Heart left ventricle (tissue), 16 donors: ENCODE measurements around the gene NSMF. TPM values are rescaled to one million over a fixed set of nuclear protein-coding genes. Genes with fewer than 3 reads are reported as not detected.
A peak's percentile ranks its signal among the peaks of the same experiment; 100 is the strongest.

Source experiments
- ATAC-seq, 4 donors: fragments of 200-7000 bp; cut with Tn5 transposase; one replicate each; pipeline ENCODE4 v1.9.1; 2020 to 2022; ENCODE audit warnings: moderate library complexity in 4 of 4, mild to moderate bottlenecking in 3 of 4, moderate number of reproducible peaks in 1 of 4
- DNase-seq, 5 donors: peaks; one replicate each; pipeline ENCODE4 v3.0.0-alpha.2; 2020
- H3K27ac ChIP-seq, 12 donors: fragments of 200-600 bp; sonication (generic) in 4 of 12; one replicate each; pipeline versions ENCODE4 v1.5.0 to v1.8.0; 2016 to 2022; ENCODE audit warnings: mild to moderate bottlenecking in 2 of 12
- H3K27me3 ChIP-seq, 9 donors: fragments of 200-600 bp; sonication (generic) in 2 of 9; one replicate each; pipeline versions ENCODE4 v1.5.1 to v1.8.0; 2016 to 2022; ENCODE audit warnings: mild to moderate bottlenecking in 3 of 9
- H3K36me3 ChIP-seq, 9 donors: fragments of 200-600 bp; sonication (generic) in 2 of 9; one replicate each; pipeline versions ENCODE4 v1.5.0 to v1.8.0; 2018 to 2022; ENCODE audit warnings: mild to moderate bottlenecking in 2 of 9
- H3K4me1 ChIP-seq, 12 donors: fragments of 200-600 bp; sonication (generic) in 4 of 12; one replicate each; pipeline versions ENCODE4 v1.5.0 to v1.8.0; 2016 to 2022; ENCODE audit warnings: mild to moderate bottlenecking in 3 of 12
- H3K4me3 ChIP-seq, 12 donors: fragments of 200-600 bp; sonication (generic) in 4 of 12; one replicate each; pipeline versions ENCODE4 v1.5.0 to v1.8.0; 2017 to 2022; ENCODE audit warnings: mild to moderate bottlenecking in 9 of 12, moderate library complexity in 4 of 12
- H3K9me3 ChIP-seq, 12 donors: fragments of 200-600 bp; sonication (generic) in 4 of 12; one replicate each; pipeline versions ENCODE4 v1.5.0 to v1.8.0; 2016 to 2022; ENCODE audit warnings: mild to moderate bottlenecking in 1 of 12
- POLR2A ChIP-seq, 2 donors: fragments of 450-650 bp; IDR thresholded peaks; one replicate each; pipeline ENCODE4 v1.6.1; 2017; ENCODE audit warnings: antibody characterized with exemption in 2 of 2, mild to moderate bottlenecking in 2 of 2, moderate library complexity in 2 of 2
- WGBS, 4 donors: extraction: QIAGEN DNeasy Blood & Tissue Kit in 2 of 4; methylation state at CpG; one replicate each; pipeline versions ENCODE4 v1.1.5 to v1.1.7; 2013 to 2018; 5-methylcytosine and 5-hydroxymethylcytosine counted together
- intact Hi-C, 10 donors: fragments of 100-400 bp; cut with DNase I; formaldehyde crosslinking; loops; one replicate each; pipeline versions ENCODE4 v1.11.1 to v1.14.2; 2022
- polyA plus RNA-seq, 2 donors: library from polyadenylated mRNA; stranded (reverse); fragments of 200-250 nt; gene quantifications; one replicate each; pipeline ENCODE4 v1.2.3, GENCODE V29; 2013
- total RNA-seq, 9 donors: library from RNA; depleted of rRNA in 2 of 9; stranded (reverse); fragments of >200 nt in 2 of 9; fragmentation: NEBNext Ultra II Directional in 3 of 9; extraction: Animal tissue kit (Norgen Biotek cat#: 25700) in 3 of 9; gene quantifications; one replicate each; pipeline versions ENCODE4 v1.1.0 to v1.2.4, GENCODE V29; 2016 to 2023
- TF ChIP-seq, protein P1 (sequence below), 12 donors: fragments of 200-600 bp; sonication (generic) in 4 of 12; IDR thresholded peaks; one replicate each; pipeline versions ENCODE4 v1.5.0 to v1.8.0; 2018 to 2022; ENCODE audit warnings: antibody characterized with exemption in 12 of 12, mild to moderate bottlenecking in 5 of 12
- donor health status: ischemic (EF 13 %, LVEDD 7.1; RV severe dilation, severe dysfunction).
- donor health status: healthy with polysubstance abuse.
- donor health status: DM: no; HTN: yes; CAD: no.
- donor health status: DM: no; HTN: no; CAD: no.
- donor health status: ischemic (EF 25% LVEDD 6.9; RV normal size, moderate dysfunction).
- donor health status: ischemic (EF 25% LVEDD 5.7; RV mildly dilated, moderate dysfunction).
- donor health status: healthy.
- donor health status: DM: yes; HTN: yes; CAD: no.
- donor health status: ischemic (EF 35%, LVEDD 5.7; RV mildly dilated, moderate dysfunction).
- donor health status: nonischemic (EF 11% LVEDD 7.7; RV severe dilation, severe dysfunction).
- donor health status: DM: yes; HTN: yes; CAD: no.
- donor health status: PGD.
- donor health status: ischemic (EF 29% LVEDD 5.4; RV normal size, mild dysfunction).
- donor health status: nonischemic (EF 23%, LVEDD 6.1; RV moderate dilation, normal function).

NSMF gene
- total and polyA plus RNA-seq, 11 donors: 7.5 to 22.1 (median 13.4) TPM

DNA sequence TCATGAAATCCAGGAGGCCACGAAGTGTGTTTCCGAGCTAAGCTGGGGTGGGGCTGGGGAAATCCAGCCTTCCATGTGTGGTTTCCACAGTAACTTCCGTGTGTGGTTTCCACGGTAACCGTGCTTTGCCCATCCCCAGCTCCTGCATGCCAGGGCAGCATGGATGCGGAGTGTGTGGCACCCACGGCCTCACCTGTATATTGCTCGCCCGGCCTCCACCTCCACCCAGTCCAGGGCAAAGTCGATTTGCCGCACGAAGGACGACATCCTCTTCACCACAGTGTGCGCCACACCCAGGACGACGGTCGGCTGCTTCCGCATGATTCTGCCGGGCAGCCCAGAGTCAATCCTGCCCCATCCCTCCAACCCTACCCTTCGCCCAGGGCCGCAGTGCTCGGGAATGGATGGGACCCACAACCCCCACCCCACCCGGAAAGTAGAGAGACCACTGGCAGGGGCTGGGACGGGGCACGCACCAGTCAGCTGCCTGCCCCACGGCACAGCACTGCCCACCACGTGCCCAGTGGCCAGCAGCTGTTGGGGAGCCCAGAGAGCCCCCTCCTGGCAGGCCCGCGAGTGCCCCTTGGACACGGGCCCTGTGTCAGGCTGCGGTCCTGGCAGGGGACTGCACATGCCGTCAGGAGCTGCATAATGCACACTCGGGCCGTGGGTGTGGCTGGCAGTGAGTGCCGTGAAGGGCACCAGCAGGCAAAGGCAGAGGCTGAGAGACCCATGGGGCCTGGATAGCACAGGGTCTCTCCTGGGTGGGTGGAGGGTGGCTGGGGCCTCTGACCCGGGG is 39.0 kb upstream of the NSMF start:
- DNase-seq: peak in 1 of 5 donors; percentile 46
- Histone ChIP-seq H3K27me3 (no peaks in the 10 kb centered on the region), H3K4me1 (peaks cover 0 to 10% (median 0%) of the 10 kb centered on the region in 12 donors), H3K9me3 (no peaks in the 10 kb centered on the region), H3K36me3 (peaks cover 0 to 27% (median 0%) of the 10 kb centered on the region in 9 donors), H3K4me3 (no peak overlapping the region), H3K27ac (no peak overlapping the region)
- ATAC-seq: no peak
- TF ChIP-seq POLR2A (IDR thresholded peaks at IDR 0.05): no peak
- TF ChIP-seq, protein P1, sequence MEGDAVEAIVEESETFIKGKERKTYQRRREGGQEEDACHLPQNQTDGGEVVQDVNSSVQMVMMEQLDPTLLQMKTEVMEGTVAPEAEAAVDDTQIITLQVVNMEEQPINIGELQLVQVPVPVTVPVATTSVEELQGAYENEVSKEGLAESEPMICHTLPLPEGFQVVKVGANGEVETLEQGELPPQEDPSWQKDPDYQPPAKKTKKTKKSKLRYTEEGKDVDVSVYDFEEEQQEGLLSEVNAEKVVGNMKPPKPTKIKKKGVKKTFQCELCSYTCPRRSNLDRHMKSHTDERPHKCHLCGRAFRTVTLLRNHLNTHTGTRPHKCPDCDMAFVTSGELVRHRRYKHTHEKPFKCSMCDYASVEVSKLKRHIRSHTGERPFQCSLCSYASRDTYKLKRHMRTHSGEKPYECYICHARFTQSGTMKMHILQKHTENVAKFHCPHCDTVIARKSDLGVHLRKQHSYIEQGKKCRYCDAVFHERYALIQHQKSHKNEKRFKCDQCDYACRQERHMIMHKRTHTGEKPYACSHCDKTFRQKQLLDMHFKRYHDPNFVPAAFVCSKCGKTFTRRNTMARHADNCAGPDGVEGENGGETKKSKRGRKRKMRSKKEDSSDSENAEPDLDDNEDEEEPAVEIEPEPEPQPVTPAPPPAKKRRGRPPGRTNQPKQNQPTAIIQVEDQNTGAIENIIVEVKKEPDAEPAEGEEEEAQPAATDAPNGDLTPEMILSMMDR (IDR thresholded peaks at IDR 0.05): no peak
- WGBS, 4 donors: 85 to 96% (median 88%) methylated on average over 29 to 36 of the region's 36 CpGs
- intact Hi-C loops: no loop called here

DNA sequence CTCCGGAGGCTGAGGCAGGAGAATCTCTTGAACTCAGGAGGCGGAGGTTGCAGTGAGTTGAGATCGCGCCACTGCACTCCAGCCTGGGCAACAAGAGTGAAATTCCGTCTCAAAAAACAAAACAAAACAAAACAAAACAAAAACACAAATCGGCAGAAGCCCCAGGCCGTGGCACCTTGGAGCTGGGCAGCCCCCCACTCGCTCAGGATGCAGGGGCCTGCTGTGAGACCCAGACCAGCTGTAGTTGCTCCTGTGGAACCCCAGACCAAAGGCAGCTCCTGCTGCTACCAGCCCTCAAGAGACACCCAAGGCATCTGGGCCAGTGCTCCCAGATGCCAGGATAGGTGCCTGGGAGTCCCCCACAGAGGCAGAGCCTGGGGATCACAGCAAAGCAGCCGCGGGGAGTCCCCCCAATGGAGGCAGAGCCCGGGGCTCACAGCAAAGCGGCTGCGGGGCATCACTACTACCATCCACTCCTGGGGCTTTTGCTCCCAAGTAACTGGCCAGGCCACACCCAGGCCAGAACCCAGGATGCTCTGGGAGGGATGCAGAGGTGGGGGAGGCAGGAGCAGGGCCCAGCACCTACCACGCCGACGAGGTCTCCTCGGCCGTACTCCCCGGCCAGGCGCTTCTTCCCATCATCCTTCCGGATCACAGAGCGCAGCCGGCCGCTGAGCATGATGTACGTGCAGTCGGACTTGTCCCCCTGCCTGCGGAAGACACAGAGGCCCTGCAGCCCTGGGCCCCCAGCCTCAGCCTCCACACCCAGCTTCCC is 37.7 kb upstream of the NSMF start:
- Histone ChIP-seq H3K36me3 (peaks cover 0 to 27% (median 0%) of the 10 kb centered on the region in 9 donors), H3K27ac (no peak overlapping the region), H3K4me1 (peaks cover 0 to 10% (median 0%) of the 10 kb centered on the region in 12 donors), H3K9me3 (no peaks in the 10 kb centered on the region), H3K4me3 (no peak overlapping the region), H3K27me3 (no peaks in the 10 kb centered on the region)
- intact Hi-C loops: no loop called here
- TF ChIP-seq, protein P1 (IDR thresholded peaks at IDR 0.05): no peak
- no peak for TF ChIP-seq POLR2A (IDR thresholded peaks at IDR 0.05)
- ATAC-seq (no peak), DNase-seq (peak in 1 of 5 donors; percentile 38)
- 93 to 97% (median 95%) methylated on average over 24 to 27 of the region's 27 CpGs for whole genome bisulfite sequencing, 4 donors

- TF ChIP-seq, protein P1 (IDR thresholded peaks at IDR 0.05): no peak
- TF ChIP-seq POLR2A (IDR thresholded peaks at IDR 0.05): no peak
- Histone ChIP-seq H3K36me3 (peaks cover 0 to 11% (median 2%) of the 10 kb centered on the region in 9 donors), H3K27ac (no peak overlapping the region), H3K4me1 (peaks cover 0 to 10% (median 0%) of the 10 kb centered on the region in 12 donors), H3K4me3 (no peak overlapping the region), H3K9me3 (no peaks in the 10 kb centered on the region), H3K27me3 (no peaks in the 10 kb centered on the region)
- ATAC-seq (peak in 3 of 4 donors; percentile 5 to 71 (median 36)), DNase-seq (peak in 1 of 5 donors; percentile 54)
- WGBS, 4 donors: 95 to 97% (median 97%) methylated on average over 46 of the region's 46 CpGs
- intact Hi-C loops: no loop called here
Measured at GRCh38 chr9:137494550-137495351, 35.6 kb upstream of the NSMF start.
